ENCODE measurements around the gene MRPL55.

Gene MRPL55

GRCh38 chr1:228156941-228157728 is 48.0 kb upstream of the MRPL55 start:
- H4K91ac ChIP-seq (ENCODE audit: low read depth, low read length, poor library complexity): no peak overlapping the region
- no peak overlapping the region for H3K4me3 ChIP-seq (ENCODE audit: low read length in 2 of 2)
- H2BK5ac ChIP-seq (ENCODE audit: low read length): peak overlapping the region; percentile 85
- H2BK12ac ChIP-seq (ENCODE audit: low read length): no peak overlapping the region
- no CpG with 5 or more reads among the region's 24 CpGs for WGBS, 2 donors (ENCODE audit: extremely low coverage in 2 of 2, insufficient read length in 2 of 2, insufficient replicate concordance in 1 of 2)
- H2AK5ac ChIP-seq (ENCODE audit: low read depth, low read length): peak overlapping the region; percentile 10
- H3K9ac ChIP-seq (ENCODE audit: low read depth, low read length, poor library complexity): peak overlapping the region; percentile 37
- H3K4ac ChIP-seq (ENCODE audit: low read length): no peak overlapping the region
- H3K4me2 ChIP-seq (ENCODE audit: insufficient read depth, low read length, poor library complexity, severe bottlenecking): no peak overlapping the region
- no peaks in the 10 kb centered on the region for H3K36me3 ChIP-seq (replicated peaks in 1 of 2; ENCODE audit: control insufficient read depth in 2 of 2, insufficient read depth in 2 of 2, low read length in 2 of 2)
- peaks cover 2% of the 10 kb centered on the region for H3K79me1 ChIP-seq (ENCODE audit: low read depth, low read length)
- peak overlapping the region; percentile 9 for H4K8ac ChIP-seq (ENCODE audit: low read depth, low read length)
- no peak overlapping the region for H2BK120ac ChIP-seq (ENCODE audit: low read depth, low read length)
- H3K4me1 ChIP-seq (ENCODE audit: control insufficient read depth in 2 of 2, insufficient read depth in 1 of 2, low read depth in 1 of 2, low read length in 2 of 2): peaks cover 0 to 8% of the 10 kb centered on the region in 2 donors
- no peak overlapping the region for H2AFZ ChIP-seq (ENCODE audit: low read length)
- H3K14ac ChIP-seq (ENCODE audit: low read length): no peak overlapping the region
- H3K27me3 ChIP-seq (ENCODE audit: control insufficient read depth in 3 of 3, insufficient read depth in 3 of 3, low read depth in 1 of 3, low read length in 3 of 3): no peaks in the 10 kb centered on the region
- H3K23ac ChIP-seq (ENCODE audit: low read depth, low read length, poor library complexity): peak overlapping the region; percentile 48
- peak overlapping the region; percentile 67 for H3K18ac ChIP-seq (ENCODE audit: low read length)
- H3K9me3 ChIP-seq (replicated peaks in 1 of 2; ENCODE audit: control insufficient read depth in 2 of 2, insufficient read depth in 1 of 2, low read depth in 1 of 2, low read length in 2 of 2): no peaks in the 10 kb centered on the region
- H3K27ac ChIP-seq (replicated peaks; ENCODE audit: low read length): no peak overlapping the region
- no peak for DNase-seq (ENCODE audit: low spot score)
- H2BK15ac ChIP-seq (ENCODE audit: low read length): peak overlapping the region; percentile 41

GRCh38 chr1:228156515-228156881 is 47.4 kb upstream of the MRPL55 start:
- Histone ChIP-seq H2BK12ac (ENCODE audit: low read length) (no peak overlapping the region), H3K9me3 (replicated peaks in 1 of 2; ENCODE audit: control insufficient read depth in 2 of 2, insufficient read depth in 1 of 2, low read depth in 1 of 2, low read length in 2 of 2) (no peaks in the 10 kb centered on the region)

GRCh38 chr1:228155596-228156514 is 46.8 kb upstream of the MRPL55 start:
- Histone ChIP-seq H2AK5ac (ENCODE audit: low read depth, low read length) (peak overlapping the region; percentile 27), H2AFZ (ENCODE audit: low read length) (no peak overlapping the region), H2BK120ac (ENCODE audit: low read depth, low read length) (no peak overlapping the region), H4K8ac (ENCODE audit: low read depth, low read length) (no peak overlapping the region), H3K4ac (ENCODE audit: low read length) (no peak overlapping the region), H3K27ac (replicated peaks; ENCODE audit: low read length) (no peak overlapping the region), H3K4me2 (ENCODE audit: insufficient read depth, low read length, poor library complexity, severe bottlenecking) (no peak overlapping the region), H3K27me3 (ENCODE audit: control insufficient read depth in 3 of 3, insufficient read depth in 3 of 3, low read depth in 1 of 3, low read length in 3 of 3) (no peaks in the 10 kb centered on the region), H2BK5ac (ENCODE audit: low read length) (peak overlapping the region; percentile 85), H3K9ac (ENCODE audit: low read depth, low read length, poor library complexity) (peak overlapping the region; percentile 89), H3K36me3 (replicated peaks in 1 of 2; ENCODE audit: control insufficient read depth in 2 of 2, insufficient read depth in 2 of 2, low read length in 2 of 2) (no peaks in the 10 kb centered on the region), H3K23ac (ENCODE audit: low read depth, low read length, poor library complexity) (peak overlapping the region; percentile 0), H3K18ac (ENCODE audit: low read length) (no peak overlapping the region), H3K4me1 (ENCODE audit: control insufficient read depth in 2 of 2, insufficient read depth in 1 of 2, low read depth in 1 of 2, low read length in 2 of 2) (no peaks in the 10 kb centered on the region), H3K14ac (ENCODE audit: low read length) (no peak overlapping the region), H3K79me1 (ENCODE audit: low read depth, low read length) (peaks cover 2% of the 10 kb centered on the region), H2BK12ac (ENCODE audit: low read length) (no peak overlapping the region), H4K91ac (ENCODE audit: low read depth, low read length, poor library complexity) (no peak overlapping the region), H3K4me3 (ENCODE audit: low read length in 2 of 2) (peak overlapping the region in 1 of 2 donors; percentile 7), H3K9me3 (replicated peaks in 1 of 2; ENCODE audit: control insufficient read depth in 2 of 2, insufficient read depth in 1 of 2, low read depth in 1 of 2, low read length in 2 of 2) (no peaks in the 10 kb centered on the region), H2BK15ac (ENCODE audit: low read length) (no peak overlapping the region)
- DNase-seq (ENCODE audit: low spot score): no peak
- WGBS, 2 donors (ENCODE audit: extremely low coverage in 2 of 2, insufficient read length in 2 of 2, insufficient replicate concordance in 1 of 2): no CpG with 5 or more reads among the region's 16 CpGs

More at GRCh38 chr1:228156515-228156881, 47.4 kb upstream of the MRPL55 start:
- Histone ChIP-seq H3K14ac (ENCODE audit: low read length) (peak overlapping the region; percentile 15), H2AK5ac (ENCODE audit: low read depth, low read length) (peak overlapping the region; percentile 10), H3K9ac (ENCODE audit: low read depth, low read length, poor library complexity) (no peak overlapping the region), H3K36me3 (replicated peaks in 1 of 2; ENCODE audit: control insufficient read depth in 2 of 2, insufficient read depth in 2 of 2, low read length in 2 of 2) (no peaks in the 10 kb centered on the region), H3K4ac (ENCODE audit: low read length) (no peak overlapping the region), H2BK5ac (ENCODE audit: low read length) (peak overlapping the region; percentile 85), H3K27me3 (ENCODE audit: control insufficient read depth in 3 of 3, insufficient read depth in 3 of 3, low read depth in 1 of 3, low read length in 3 of 3) (no peaks in the 10 kb centered on the region), H4K91ac (ENCODE audit: low read depth, low read length, poor library complexity) (no peak overlapping the region), H2BK15ac (ENCODE audit: low read length) (peak overlapping the region; percentile 41), H3K27ac (replicated peaks; ENCODE audit: low read length) (no peak overlapping the region), H3K18ac (ENCODE audit: low read length) (peak overlapping the region; percentile 67), H2AFZ (ENCODE audit: low read length) (no peak overlapping the region), H3K4me1 (ENCODE audit: control insufficient read depth in 2 of 2, insufficient read depth in 1 of 2, low read depth in 1 of 2, low read length in 2 of 2) (peaks cover 0 to 3% of the 10 kb centered on the region in 2 donors), H3K23ac (ENCODE audit: low read depth, low read length, poor library complexity) (no peak overlapping the region), H3K4me2 (ENCODE audit: insufficient read depth, low read length, poor library complexity, severe bottlenecking) (no peak overlapping the region), H3K4me3 (ENCODE audit: low read length in 2 of 2) (peak overlapping the region in 1 of 2 donors; percentile 7), H3K79me1 (ENCODE audit: low read depth, low read length) (peaks cover 2% of the 10 kb centered on the region), H4K8ac (ENCODE audit: low read depth, low read length) (no peak overlapping the region), H2BK120ac (ENCODE audit: low read depth, low read length) (no peak overlapping the region)
- WGBS, 2 donors (ENCODE audit: extremely low coverage in 2 of 2, insufficient read length in 2 of 2, insufficient replicate concordance in 1 of 2): no CpG with 5 or more reads among the region's 9 CpGs
- no peak for DNase-seq (ENCODE audit: low spot score)
